ENCODE results near the gene NLGN1. TPM values are rescaled to one million over a fixed set of nuclear protein-coding genes. Genes with fewer than 3 reads are reported as not detected.

The NLGN1 gene
- total RNA-seq, 1 donor, result 6.1 TPM

GRCh38 chr3:174170248-174170647, 772.7 kb downstream of the NLGN1 start:
- no peak overlapping the region for H3K4me3 ChIP-seq (ENCODE audit: low read depth, low read length)
- TF ChIP-seq CTCF (IDR thresholded peaks at IDR 0.05; ENCODE audit: insufficient read depth, low read length), result no peak
- DNase-seq (ENCODE audit: low read depth), result no peak

- H3K4me3 ChIP-seq (ENCODE audit: low read depth, low read length), result no peak overlapping the region
- no peak for DNase-seq (ENCODE audit: low read depth)
- TF ChIP-seq CTCF (IDR thresholded peaks at IDR 0.05; ENCODE audit: insufficient read depth, low read length), result no peak
These were observed 788.9 kb downstream of the NLGN1 start for GRCh38 chr3:174186377-174186989.

- DNase-seq (ENCODE audit: low read depth), result no peak
- no peak overlapping the region for H3K4me3 ChIP-seq (ENCODE audit: low read depth, low read length)
- no peak for TF ChIP-seq CTCF (IDR thresholded peaks at IDR 0.05; ENCODE audit: insufficient read depth, low read length)
These were observed 793.8 kb downstream of the NLGN1 start for GRCh38 chr3:174191380-174191779.

- no peak overlapping the region for H3K4me3 ChIP-seq (ENCODE audit: low read depth, low read length)
- TF ChIP-seq CTCF (IDR thresholded peaks at IDR 0.05; ENCODE audit: insufficient read depth, low read length), result no peak
- DNase-seq (ENCODE audit: low read depth), result no peak
These were observed 794.4 kb downstream of the NLGN1 start for GRCh38 chr3:174191895-174192294.

GRCh38 chr3:174192471-174192870, 794.9 kb downstream of the NLGN1 start:
- no peak overlapping the region for H3K4me3 ChIP-seq (ENCODE audit: low read depth, low read length)
- DNase-seq (ENCODE audit: low read depth), result no peak
- no peak for TF ChIP-seq CTCF (IDR thresholded peaks at IDR 0.05; ENCODE audit: insufficient read depth, low read length)

- H3K4me3 ChIP-seq (ENCODE audit: low read depth, low read length), result no peak overlapping the region
- TF ChIP-seq CTCF (IDR thresholded peaks at IDR 0.05; ENCODE audit: insufficient read depth, low read length), result no peak
- peak; percentile 36 for DNase-seq (ENCODE audit: low read depth)
These were observed 796.1 kb downstream of the NLGN1 start for GRCh38 chr3:174193604-174194003.

- TF ChIP-seq CTCF (IDR thresholded peaks at IDR 0.05; ENCODE audit: insufficient read depth, low read length), result no peak
- no peak for DNase-seq (ENCODE audit: low read depth)
- H3K4me3 ChIP-seq (ENCODE audit: low read depth, low read length), result no peak overlapping the region
These were observed 799.9 kb downstream of the NLGN1 start for GRCh38 chr3:174197416-174197815.
